KBM-7 (cell line): ENCODE data around the gene ANAPC7.
A peak's percentile ranks its signal among the peaks of the same experiment; 100 is the strongest.

Experiments used
- DNase-seq: peaks from one replicate; pipeline ENCODE4 v3.0.0-alpha.2; 2015
- in situ Hi-C: fragments of 300-500 bp; cut with MboI; formaldehyde crosslinking; loops from 2 replicates; pipeline ENCODE4 v1.14.3; 2020; ENCODE audit warnings: low sequenced_read_pairs, low pct_unique_long_range_greater_than_20kb, mixed read lengths

ANAPC7 gene

DNA sequence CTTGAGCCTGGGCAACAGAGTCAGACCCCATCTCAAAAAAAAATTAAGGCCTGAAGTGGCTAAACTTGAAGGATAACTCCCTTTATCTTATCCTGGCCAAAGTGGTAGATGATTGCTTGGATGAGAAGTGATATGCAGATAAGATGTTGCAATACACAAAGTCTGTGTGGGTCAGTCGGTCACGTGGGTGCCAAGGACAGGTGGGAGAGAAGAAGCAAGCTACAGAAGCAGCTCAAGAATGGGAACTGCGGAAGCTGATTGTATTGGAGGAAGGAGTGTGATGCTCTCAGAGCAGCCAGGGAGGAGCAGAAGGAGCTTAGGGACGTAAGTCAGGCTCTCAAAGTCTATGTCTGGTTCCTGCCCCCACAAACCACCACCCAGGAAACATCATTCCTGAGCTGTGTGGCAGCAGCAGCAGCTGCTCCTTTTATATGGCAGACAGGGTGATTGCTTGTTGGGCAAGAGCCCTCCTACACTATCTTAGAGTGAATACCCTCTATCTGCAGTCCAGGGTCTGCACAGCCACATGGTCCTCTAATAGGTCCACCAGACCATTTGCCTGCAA lies 67.9 kb downstream of the ANAPC7 start:
- DNase-seq = no peak
- in situ Hi-C loops = no loop called here

DNA sequence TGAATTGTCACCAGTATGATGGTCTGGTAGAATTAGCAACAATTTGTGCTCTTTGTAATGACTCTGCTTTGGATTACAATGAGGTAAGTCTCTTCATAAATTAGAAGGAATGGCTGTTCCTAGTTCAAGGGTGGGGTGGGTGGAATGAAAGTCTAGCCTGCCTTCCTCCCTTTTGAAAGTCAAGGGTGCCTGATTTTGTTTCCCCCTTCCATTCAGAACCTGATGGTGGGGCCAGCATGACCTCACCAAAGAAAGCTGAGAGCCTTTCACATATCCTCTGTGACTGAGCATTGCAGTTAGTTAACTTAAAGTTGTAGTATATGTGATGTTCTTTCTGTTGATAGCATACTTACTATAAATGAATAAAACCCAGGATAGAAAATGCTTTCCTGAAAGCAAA lies 70.3 kb downstream of the ANAPC7 start:
- in situ Hi-C loops = no loop called here
- no peak for DNase-seq

DNA sequence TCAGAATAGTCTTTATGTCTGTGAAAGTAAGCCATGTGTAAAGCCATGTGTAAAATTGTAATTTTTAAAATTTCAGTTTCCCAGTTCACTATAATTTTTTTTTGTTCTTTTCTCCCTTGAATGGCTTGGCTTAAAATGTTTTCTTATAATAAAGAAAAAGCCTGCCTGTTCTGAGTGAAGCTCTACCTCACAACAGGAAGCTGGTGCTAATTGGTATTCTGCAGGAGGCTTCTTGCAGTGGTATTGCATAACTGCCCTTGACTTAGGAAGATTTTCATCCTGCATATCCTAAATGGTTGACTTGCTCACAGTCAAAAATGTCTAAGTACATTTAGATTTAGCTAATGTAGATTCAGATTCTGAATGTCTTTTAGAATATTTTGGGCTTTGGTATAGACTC lies 73.0 kb downstream of the ANAPC7 start:
- DNase-seq = peak; percentile 53
- in situ Hi-C loops = no loop called here

DNA sequence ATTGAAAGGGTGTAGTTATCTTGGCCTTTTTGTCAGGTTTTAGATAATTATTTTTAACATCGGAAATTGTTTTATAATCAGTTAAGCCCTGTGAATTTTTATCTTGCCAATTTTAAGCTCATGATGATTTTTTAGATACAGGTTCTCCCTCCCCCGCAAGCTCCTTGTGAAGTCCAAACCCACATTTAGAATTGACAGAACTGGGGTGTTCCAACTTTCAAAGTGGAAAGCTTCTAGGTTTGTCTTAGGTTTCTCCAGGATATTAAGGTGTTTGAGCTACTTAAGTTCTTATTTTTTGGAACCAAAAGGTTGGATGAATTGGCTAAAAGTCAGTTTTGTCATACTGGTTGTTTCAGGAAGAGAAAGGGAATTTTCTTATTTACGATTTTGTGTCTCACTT lies 73.4 kb downstream of the ANAPC7 start:
- in situ Hi-C loops = no loop called here
- no peak for DNase-seq

DNA sequence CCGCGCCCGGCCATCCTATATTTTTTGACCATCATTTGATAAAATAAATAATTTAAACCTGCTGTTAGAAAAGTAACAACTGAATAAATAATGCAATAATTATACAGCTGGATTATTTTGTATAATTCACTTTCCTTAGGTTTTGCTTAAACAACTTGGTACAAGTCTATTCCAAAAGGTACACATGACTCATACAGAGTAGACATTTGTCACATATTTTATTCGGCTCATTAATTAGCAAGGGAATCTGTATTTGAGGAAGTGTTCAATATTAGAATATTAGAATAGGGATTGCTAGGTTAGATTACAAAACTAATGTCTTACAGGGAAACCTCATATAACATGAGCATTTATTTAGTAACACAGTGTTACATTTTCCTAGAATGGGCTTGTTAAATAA lies 73.8 kb downstream of the ANAPC7 start:
- no peak for DNase-seq
- in situ Hi-C loops = no loop called here
